Caki2 (cell line): ENCODE results near the gene HSDL2. TPM values are rescaled to one million over a fixed set of nuclear protein-coding genes. Genes with fewer than 3 reads are reported as not detected.
A peak's percentile ranks its signal among the peaks of the same experiment; 100 is the strongest.
"Not testable (repeated sequence)": the region's sequence is repeated elsewhere in the genome, so short reads cannot be mapped to it uniquely, and the experiment has no call there.

Experiments used
- DNase-seq: peaks from one replicate; pipeline ENCODE4 v3.0.0-alpha.2; 2015; ENCODE audit warnings: low read depth
- in situ Hi-C: cut with HindIII; loops from 2 replicates; pipeline ENCODE4 v1.10.0; 2016; ENCODE audit warnings: low sequenced_read_pairs, low pct_unique_long_range_greater_than_20kb, mixed read lengths
- total RNA-seq: library from RNA; depleted of rRNA; stranded (reverse); fragments of >200 nt; shearing (Covaris generic); gene quantifications from 2 replicates; pipeline ENCODE4 v1.2.3, GENCODE V29; 2014; ENCODE audit warnings: low replicate concordance

The HSDL2 gene
- total RNA-seq, 1 experiment from 2014 or later: 30.7 TPM

GRCh38 chr9:112360047-112360804 is 19.7 kb upstream of the HSDL2 start:
- DNase-seq: peak; percentile 91

GRCh38 chr9:112361601-112362000 is 18.3 kb upstream of the HSDL2 start:
- DNase-seq: peak; percentile 58
- in situ Hi-C loops: no loop called here

More at GRCh38 chr9:112360047-112360804, 19.7 kb upstream of the HSDL2 start:
- in situ Hi-C loops: no loop called here

- in situ Hi-C loops: no loop called here
- DNase-seq: no peak
These were observed 15.1 kb upstream of the HSDL2 start for GRCh38 chr9:112364761-112365160.

- in situ Hi-C loops, DNase-seq: not testable (repeated sequence)
These were observed 14.7 kb upstream of the HSDL2 start for GRCh38 chr9:112365257-112365656.

GRCh38 chr9:112366591-112366990 is 13.3 kb upstream of the HSDL2 start:
- DNase-seq: no peak
- in situ Hi-C loops: no loop called here

GRCh38 chr9:112367465-112367864 is 12.4 kb upstream of the HSDL2 start:
- in situ Hi-C loops: no loop called here
- DNase-seq: no peak

- no peak for DNase-seq
- in situ Hi-C loops: no loop called here
These were observed 10.1 kb upstream of the HSDL2 start for GRCh38 chr9:112369817-112370216.

GRCh38 chr9:112371060-112371459 is 8.8 kb upstream of the HSDL2 start:
- no peak for DNase-seq
- in situ Hi-C loops: no loop called here

- DNase-seq, in situ Hi-C loops: not testable (repeated sequence)
These were observed 6.2 kb upstream of the HSDL2 start for GRCh38 chr9:112373666-112374065.

GRCh38 chr9:112374232-112374631 is 5.7 kb upstream of the HSDL2 start:
- in situ Hi-C loops, DNase-seq: not testable (repeated sequence)

- in situ Hi-C loops: no loop called here
- DNase-seq: no peak
These were observed 4.5 kb upstream of the HSDL2 start for GRCh38 chr9:112375361-112375760.

GRCh38 chr9:112377087-112377486 is 2.8 kb upstream of the HSDL2 start:
- peak; percentile 31 for DNase-seq
- in situ Hi-C loops: no loop called here

- in situ Hi-C loops: no loop called here
- DNase-seq: no peak
These were observed 2.1 kb upstream of the HSDL2 start for GRCh38 chr9:112377684-112378327.

GRCh38 chr9:112378328-112379176 is 1.4 kb upstream of the HSDL2 start:
- DNase-seq: peak; percentile 39
- in situ Hi-C loops: no loop called here

- in situ Hi-C loops: no loop called here
These were observed 469 bp upstream of the HSDL2 start for GRCh38 chr9:112379177-112380101.

GRCh38 chr9:112380825-112381221 is 915 bp downstream of the HSDL2 start:
- in situ Hi-C loops: no loop called here
- peak; percentile 19 for DNase-seq

More at GRCh38 chr9:112379177-112380101, 469 bp upstream of the HSDL2 start:
- DNase-seq: peak; percentile 96

GRCh38 chr9:112382066-112382465 is 2.2 kb downstream of the HSDL2 start:
- in situ Hi-C loops: no loop called here
- DNase-seq: no peak
